HFF-Myc (cell line): ENCODE measurements around the gene CA11.
"Not testable (repeated sequence)": the region's sequence is repeated elsewhere in the genome, so short reads cannot be mapped to it uniquely, and the experiment has no call there.

Source experiments
- DNase-seq: peaks from one replicate; pipeline ENCODE4 v3.0.0-alpha.2; 2011; ENCODE audit warnings: low read depth; ENCODE audit errors: extremely low read depth
- H3K4me3 ChIP-seq: replicated peaks from 2 replicates; pipeline ENCODE4 v1.5.1; 2011; ENCODE audit warnings: low read depth, mild to moderate bottlenecking, control low read depth, low read length
- TF ChIP-seq, protein P1 (sequence below): IDR thresholded peaks from 2 replicates; pipeline ENCODE4 v1.5.1; 2012; ENCODE audit warnings: mild to moderate bottlenecking, low read depth, low read length, control low read depth; ENCODE audit errors: missing control alignments

Gene CA11

DNA sequence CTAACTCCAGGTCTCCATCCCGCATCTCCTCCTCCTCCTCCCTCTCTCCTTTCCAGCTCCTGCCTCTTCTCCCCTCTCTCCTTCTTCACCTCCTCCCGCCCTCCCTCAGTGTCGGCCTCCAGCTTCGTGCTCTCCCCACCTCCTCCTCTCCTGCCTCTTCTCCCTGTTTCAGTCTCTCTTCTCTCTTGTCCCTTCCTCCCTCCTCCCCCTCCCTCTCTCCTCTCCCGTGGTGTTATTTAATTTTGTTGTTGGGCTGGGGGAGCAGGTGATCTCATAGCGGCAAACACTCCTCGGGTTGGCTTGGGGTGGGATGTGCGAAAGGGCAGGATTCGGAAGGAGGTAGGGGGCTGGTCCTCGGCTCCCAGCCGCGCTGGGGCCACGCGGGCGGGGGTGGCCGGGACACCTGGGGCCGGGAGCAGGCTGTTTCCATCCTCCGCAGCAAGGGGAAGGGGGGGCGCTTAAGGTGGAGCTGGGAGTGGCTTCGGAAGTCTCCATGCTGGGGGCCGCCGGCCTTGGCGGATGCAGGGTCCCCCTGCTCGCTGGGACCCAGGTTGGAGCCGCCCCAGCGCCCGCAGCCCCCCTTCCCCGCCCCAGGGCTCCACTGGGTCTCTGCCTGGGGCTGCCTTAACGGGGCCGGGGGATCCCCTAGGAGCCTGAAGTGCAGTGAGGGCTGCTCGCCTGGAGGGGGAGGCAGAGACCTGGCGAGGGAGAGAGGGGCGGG lies at the start of gene CA11:
Gene CA11, minus strand, starts transcription at position 187 of the 721 bp plus-strand sequence. CDS start 555 bp downstream, outside the sequence.
- TF ChIP-seq, protein P1, sequence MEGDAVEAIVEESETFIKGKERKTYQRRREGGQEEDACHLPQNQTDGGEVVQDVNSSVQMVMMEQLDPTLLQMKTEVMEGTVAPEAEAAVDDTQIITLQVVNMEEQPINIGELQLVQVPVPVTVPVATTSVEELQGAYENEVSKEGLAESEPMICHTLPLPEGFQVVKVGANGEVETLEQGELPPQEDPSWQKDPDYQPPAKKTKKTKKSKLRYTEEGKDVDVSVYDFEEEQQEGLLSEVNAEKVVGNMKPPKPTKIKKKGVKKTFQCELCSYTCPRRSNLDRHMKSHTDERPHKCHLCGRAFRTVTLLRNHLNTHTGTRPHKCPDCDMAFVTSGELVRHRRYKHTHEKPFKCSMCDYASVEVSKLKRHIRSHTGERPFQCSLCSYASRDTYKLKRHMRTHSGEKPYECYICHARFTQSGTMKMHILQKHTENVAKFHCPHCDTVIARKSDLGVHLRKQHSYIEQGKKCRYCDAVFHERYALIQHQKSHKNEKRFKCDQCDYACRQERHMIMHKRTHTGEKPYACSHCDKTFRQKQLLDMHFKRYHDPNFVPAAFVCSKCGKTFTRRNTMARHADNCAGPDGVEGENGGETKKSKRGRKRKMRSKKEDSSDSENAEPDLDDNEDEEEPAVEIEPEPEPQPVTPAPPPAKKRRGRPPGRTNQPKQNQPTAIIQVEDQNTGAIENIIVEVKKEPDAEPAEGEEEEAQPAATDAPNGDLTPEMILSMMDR, result peak; percentile 85
- DNase-seq, result no peak
- H3K4me3 ChIP-seq, result peak within 1 kb of the TSS; percentile 58

DNA sequence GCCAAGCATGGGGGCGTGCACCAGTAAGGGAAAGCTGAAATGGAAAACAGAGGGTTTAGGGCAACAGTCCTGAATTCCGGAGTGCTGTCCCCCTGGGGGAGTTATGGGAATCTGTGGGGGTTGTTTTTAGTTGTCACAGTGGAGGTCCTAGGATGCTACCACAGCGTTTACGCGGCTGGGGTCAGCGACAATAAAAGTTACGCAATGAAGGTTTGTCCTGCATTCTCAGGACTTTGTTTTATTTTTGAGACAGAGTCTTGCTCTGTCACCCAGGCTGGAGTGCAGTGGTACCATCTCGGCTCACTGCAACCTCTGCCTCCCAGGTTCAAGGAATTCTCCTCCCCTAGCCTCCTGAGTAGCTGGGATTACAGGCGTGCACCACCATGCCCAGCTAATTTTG lies 47.6 kb upstream of the CA11 start:
- not testable (repeated sequence) for DNase-seq, H3K4me3 ChIP-seq

DNA sequence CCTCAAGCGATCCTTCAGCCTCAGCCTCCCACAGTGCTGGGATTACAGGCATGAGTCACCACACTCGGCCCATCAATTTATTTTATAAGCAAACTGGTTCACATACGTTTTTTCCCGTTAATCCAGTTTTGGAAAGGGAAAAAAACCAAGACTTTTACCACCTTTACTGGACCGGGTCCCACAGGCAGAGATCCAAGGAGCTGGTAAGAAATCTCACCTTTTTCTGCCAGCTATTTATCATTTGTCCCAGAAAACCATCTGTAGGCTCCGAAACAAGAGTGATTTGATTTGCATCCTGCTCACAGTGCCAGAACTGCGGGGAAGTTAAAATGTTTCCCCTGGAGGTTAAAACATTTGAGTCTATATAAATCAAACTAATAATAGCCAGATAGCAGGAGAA lies 43.5 kb upstream of the CA11 start:
- TF ChIP-seq, protein P1, result no peak
- no peak overlapping the region for H3K4me3 ChIP-seq
- no peak for DNase-seq

DNA sequence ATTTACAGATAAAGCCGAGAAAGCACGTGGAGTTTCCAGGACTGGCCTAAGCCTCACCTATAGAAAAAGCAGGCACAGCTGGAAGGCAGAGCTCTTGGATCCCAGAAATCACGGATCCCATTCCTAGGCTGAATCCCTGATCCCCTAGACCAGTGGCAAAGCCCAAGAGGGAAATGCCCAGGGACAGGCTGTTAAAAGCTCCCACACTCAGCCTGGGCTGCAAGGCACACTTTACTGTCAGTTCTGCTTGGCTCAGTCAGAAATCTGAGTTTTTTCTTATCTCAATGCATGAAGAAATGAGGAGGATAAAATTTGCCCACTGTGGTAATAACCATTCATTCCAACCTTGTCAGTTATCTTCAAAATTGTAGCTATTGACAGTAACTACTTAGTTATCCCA lies 41.8 kb upstream of the CA11 start:
- TF ChIP-seq, protein P1, result no peak
- no peak overlapping the region for H3K4me3 ChIP-seq
- DNase-seq, result no peak

DNA sequence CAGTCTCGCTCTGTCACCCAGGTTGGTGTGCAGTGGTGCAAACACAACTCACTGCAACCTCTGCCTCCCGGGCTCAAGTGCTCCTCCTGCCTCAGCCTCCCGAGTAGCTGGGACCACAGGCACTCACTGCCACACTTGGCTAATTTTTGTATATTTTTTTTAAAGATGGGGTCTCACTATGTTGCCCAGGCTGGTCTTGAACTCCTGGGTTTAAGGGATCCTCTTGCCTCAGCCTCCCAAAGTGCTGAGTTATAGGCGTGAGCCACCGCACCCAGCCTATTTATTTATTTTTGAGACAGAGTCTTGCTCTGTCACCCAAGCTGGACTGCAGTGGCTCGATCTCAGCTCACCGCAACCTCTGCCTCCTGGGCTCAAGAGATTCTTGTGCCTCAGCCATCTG lies 40.6 kb upstream of the CA11 start:
- DNase-seq, H3K4me3 ChIP-seq: not testable (repeated sequence)

DNA sequence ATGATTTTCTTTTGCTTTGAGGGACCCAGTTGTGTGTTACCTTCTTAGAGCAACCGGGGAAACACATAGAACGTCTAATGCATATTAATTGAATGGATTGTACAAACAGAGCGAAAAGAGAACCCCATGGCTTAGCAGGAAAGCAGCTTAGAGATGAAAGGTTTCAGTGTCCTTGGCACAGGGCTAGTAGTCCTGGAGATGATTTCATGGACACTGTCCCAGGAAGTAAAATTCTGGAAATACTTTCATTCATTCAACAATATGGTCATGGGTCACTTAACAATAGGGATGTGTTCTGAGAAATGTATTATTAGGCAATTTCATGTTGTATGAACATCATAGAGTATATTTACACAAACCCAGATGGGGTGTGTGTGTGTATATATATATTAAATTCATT lies 40.1 kb upstream of the CA11 start:
- TF ChIP-seq, protein P1, result no peak
- DNase-seq, result no peak
- no peak overlapping the region for H3K4me3 ChIP-seq

DNA sequence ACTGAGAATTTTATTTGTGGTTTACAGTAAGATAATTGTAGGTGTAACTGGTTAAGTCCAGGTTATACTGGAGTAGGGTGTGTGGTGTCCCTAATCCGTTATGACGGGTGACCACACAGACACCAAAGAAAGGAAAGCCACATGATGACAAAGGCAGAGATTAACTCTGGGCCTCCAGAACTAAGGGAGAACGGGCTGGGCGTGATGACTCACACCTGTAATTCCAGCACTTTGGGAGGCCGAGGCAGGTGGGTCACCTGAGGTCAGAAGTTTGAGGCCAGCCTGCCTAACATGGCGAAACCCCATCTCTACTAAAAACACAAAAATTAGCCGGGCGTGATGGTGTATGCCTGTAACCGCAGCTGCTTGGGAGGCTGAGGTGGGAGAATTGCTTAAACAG lies 39.6 kb upstream of the CA11 start:
- TF ChIP-seq, protein P1, result no peak
- DNase-seq, result no peak
- no peak overlapping the region for H3K4me3 ChIP-seq

DNA sequence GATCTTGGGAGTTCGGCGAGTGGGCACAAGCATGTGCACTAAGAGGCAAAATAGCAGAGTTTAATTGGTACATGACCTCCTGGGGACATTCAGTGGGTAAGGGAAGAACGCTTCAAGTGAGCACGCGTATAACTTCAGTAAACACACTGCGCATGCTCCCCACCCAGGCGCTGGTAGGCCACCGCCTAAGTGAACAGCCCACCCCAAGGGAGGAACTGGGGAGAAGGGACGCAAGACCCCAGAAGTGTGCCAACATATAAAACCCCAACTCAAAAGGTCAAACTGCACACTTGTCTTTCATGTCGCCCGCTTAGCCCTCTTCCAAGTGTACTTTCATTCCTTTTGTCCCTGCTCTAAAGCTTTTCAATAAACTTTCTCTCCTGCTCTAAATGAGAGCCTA lies 37.4 kb upstream of the CA11 start:
- H3K4me3 ChIP-seq, result no peak overlapping the region
- TF ChIP-seq, protein P1, result no peak
- DNase-seq, result no peak
